Muscle layer of colon (tissue), 2 donors: ENCODE data around the gene UNC5CL.

Experiments
- H3K27ac ChIP-seq: one replicate; pipeline ENCODE4 v1.7.0; 2013; ENCODE audit warnings: low read depth, mild to moderate bottlenecking, low read length, moderate library complexity
- H3K27me3 ChIP-seq, 2 donors: one replicate each; pipeline ENCODE4 v1.7.0; 2013; ENCODE audit warnings: low read length in 2 of 2, mild to moderate bottlenecking in 2 of 2; ENCODE audit not compliant: insufficient read depth in 2 of 2, control insufficient read depth in 1 of 2
- H3K36me3 ChIP-seq: one replicate; pipeline ENCODE4 v1.7.0; 2013; ENCODE audit warnings: mild to moderate bottlenecking, low read length; ENCODE audit not compliant: insufficient read depth
- H3K4me1 ChIP-seq: one replicate; pipeline ENCODE4 v1.7.0; 2013; ENCODE audit warnings: mild to moderate bottlenecking, low read length; ENCODE audit not compliant: insufficient read depth
- H3K4me3 ChIP-seq, 2 donors: one replicate each; pipeline ENCODE4 v1.7.0; 2013; ENCODE audit warnings: low read length in 2 of 2, low read depth in 1 of 2, mild to moderate bottlenecking in 1 of 2, moderate library complexity in 1 of 2
- H3K9ac ChIP-seq: one replicate; pipeline ENCODE4 v1.7.0; 2013; ENCODE audit warnings: low read length
- H3K9me3 ChIP-seq: one replicate; pipeline ENCODE4 v1.7.0; 2013; ENCODE audit warnings: mild to moderate bottlenecking, low read length
- donor health status: abdominal sarcoma.
- donor health status: Adenocarcinoma of cecum.

UNC5CL gene

DNA sequence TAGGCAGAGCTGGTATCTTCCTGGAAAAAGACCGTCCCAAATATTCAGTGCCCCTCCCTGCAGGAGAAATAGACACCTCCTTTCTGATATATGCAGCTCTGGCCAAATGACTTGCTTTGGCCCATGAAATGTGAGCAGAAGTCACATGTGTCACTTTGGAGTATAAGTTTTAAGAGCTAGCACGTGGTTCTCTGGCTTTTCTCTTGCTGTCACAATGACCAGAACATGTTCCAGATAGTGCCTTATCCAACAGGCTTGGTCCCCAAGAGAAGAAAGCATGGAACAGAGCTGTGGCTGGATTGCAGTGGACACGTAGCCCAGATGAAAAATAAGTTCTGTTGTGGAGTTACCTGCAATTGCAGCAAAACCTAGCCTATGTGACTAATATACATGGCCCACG is 40.4 kb downstream of the UNC5CL start:
- Histone ChIP-seq H3K4me3 (no peak overlapping the region), H3K9me3 (no peaks in the 10 kb centered on the region), H3K9ac (no peak overlapping the region), H3K27ac (no peak overlapping the region), H3K4me1 (peaks cover 33% of the 10 kb centered on the region), H3K27me3 (no peaks in the 10 kb centered on the region), H3K36me3 (no peaks in the 10 kb centered on the region)

DNA sequence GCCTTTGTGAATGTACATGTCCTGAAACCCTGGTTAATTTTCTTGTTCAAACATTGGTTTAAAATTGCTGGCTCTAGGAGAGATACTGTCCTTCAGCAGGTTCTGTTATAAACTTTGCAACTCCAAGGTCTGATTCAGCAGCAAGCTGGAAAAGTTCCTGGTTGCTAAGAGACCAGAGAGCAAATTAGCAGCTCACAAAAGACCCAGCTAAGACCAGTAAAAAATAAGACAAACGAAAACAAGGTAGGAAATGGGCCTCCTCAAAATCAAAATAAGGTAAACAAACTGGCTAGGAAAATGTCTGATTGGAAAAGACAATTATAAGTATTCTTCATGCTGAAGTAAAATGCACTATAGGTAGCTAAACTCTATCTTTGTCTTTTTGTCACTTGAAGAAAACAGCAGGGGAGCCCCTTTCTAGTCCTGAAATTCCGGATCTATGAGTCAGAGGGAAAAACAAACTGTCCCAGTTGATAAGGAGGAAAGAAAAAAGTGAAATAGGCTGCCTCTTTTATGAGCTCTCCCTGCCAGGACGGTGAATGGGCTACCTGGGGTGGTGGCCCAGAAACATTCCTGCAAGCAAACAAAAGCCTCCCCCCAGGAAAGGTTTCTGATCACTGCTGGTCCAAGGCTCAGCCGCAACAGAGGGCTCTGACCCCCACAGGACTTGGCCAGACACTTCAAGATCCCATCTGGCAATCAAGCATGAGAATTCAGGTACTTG is 41.6 kb downstream of the UNC5CL start:
- H3K9ac ChIP-seq: no peak overlapping the region
- H3K9me3 ChIP-seq: no peaks in the 10 kb centered on the region
- H3K4me1 ChIP-seq: peaks cover 33% of the 10 kb centered on the region
- peak overlapping the region in 1 of 2 donors; percentile 0 for H3K4me3 ChIP-seq
- H3K27me3 ChIP-seq: no peaks in the 10 kb centered on the region
- no peaks in the 10 kb centered on the region for H3K36me3 ChIP-seq
- peak overlapping the region; percentile 54 for H3K27ac ChIP-seq

DNA sequence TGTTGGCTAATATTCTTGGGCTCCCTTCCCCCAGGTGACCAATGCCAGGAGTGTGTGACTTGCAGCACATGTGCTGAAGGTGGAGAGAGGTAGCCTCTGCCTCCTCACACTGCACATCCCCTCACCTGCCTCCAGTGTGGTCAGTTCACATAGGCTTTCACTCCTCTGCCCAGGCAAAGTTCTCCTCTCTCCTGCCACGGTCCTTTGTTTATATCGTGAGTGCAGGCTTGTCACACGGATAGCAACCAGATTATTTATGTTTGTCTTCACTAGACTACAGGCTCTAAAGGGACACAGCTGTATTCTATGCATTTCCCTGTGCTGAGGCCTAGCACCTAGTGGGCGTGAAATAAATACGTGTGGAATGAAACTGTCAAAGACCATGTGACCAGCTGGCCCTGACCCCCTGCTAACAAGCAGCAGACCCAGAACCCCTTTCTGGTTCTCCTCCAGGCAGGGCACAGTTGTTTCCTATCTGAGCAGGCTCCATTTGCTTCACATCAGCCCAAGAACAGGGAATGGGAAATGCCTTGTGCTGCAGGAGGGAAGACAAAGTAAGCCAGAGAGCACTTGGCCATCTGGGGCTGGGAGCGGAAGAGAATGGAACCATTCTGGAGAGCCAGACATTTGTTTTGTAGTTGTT is 42.3 kb downstream of the UNC5CL start:
- H3K4me3 ChIP-seq: peak overlapping the region in 1 of 2 donors; percentile 0
- no peaks in the 10 kb centered on the region for H3K36me3 ChIP-seq
- no peaks in the 10 kb centered on the region for H3K9me3 ChIP-seq
- peaks cover 33% of the 10 kb centered on the region for H3K4me1 ChIP-seq
- H3K27me3 ChIP-seq: no peaks in the 10 kb centered on the region
- H3K27ac ChIP-seq: peak overlapping the region; percentile 54
- H3K9ac ChIP-seq: no peak overlapping the region

- Histone ChIP-seq H3K36me3 (no peaks in the 10 kb centered on the region), H3K9me3 (no peaks in the 10 kb centered on the region), H3K9ac (no peak overlapping the region), H3K27ac (no peak overlapping the region), H3K4me3 (no peak overlapping the region), H3K4me1 (peaks cover 20% of the 10 kb centered on the region), H3K27me3 (no peaks in the 10 kb centered on the region)
Observed at GRCh38 chr6:40992746-40993145, 46.3 kb downstream of the UNC5CL start.

DNA sequence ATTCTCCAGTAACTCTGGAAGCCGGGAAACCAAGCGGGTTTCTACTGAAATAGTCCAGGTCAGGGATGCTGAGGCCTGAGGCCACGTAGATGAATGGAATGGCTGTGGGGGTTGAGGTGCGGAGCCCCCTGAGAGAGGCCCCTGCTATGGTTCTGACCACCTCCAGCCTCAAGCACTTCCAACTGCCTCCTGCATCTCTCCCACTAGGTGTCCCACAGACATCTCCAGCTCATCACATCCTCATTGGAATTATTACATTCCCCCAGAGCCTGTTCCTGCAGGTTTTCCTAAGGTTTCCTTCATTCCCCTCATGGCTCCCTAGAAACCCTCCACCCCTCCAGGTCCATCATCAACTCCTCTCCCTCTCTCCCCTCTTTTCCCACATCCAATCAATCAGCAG is 48.7 kb downstream of the UNC5CL start:
- Histone ChIP-seq H3K36me3 (no peaks in the 10 kb centered on the region), H3K27ac (no peak overlapping the region), H3K4me3 (no peak overlapping the region), H3K4me1 (no peaks in the 10 kb centered on the region), H3K9ac (no peak overlapping the region), H3K9me3 (no peaks in the 10 kb centered on the region), H3K27me3 (no peaks in the 10 kb centered on the region)

DNA sequence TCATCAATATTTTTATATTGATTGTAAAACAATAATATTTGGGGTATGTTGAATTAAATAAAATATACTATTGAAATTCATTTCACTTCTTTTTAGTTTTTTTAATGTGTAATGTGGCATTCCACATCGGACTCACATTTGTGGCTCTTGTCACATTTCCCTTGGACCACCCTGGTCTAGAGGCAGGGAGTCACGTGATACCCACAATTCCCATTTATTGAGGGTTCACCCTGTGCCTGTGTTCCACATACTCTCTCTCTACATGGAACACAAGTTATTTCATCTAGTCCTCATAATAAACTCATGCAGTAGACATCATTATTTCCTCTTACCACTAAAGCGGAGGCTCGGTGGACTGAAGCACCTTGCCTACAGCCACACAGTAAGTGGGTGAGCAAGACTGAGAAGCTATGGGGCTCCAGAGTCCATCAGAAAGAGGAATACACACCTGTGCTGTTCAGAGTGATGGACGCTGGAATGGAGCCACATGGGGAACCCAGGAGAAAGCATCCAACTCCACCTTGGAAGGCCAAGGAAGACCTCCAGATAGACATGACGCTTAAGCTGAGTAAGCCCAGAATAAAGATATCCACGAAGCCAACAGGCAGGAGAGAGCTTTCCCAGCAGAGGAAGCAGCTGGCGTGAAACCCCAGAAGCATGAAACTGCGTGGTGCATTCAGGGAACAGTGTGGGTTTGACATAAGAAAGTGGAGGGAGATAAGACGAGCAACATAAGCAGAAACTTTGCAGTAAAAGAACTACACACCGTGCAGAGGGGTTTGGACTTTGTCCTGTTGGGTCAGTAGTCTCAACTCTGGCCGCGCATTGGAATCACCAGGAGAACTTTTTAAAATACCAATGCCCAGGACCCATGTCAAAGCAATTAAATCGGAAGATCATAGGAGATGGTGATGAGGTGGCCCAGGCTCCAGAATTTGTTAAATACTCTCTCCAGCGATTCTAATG is 49.5 kb downstream of the UNC5CL start:
- Histone ChIP-seq H3K4me1 (no peaks in the 10 kb centered on the region), H3K27ac (no peak overlapping the region), H3K9me3 (no peaks in the 10 kb centered on the region), H3K27me3 (no peaks in the 10 kb centered on the region), H3K9ac (no peak overlapping the region), H3K36me3 (no peaks in the 10 kb centered on the region), H3K4me3 (no peak overlapping the region)

DNA sequence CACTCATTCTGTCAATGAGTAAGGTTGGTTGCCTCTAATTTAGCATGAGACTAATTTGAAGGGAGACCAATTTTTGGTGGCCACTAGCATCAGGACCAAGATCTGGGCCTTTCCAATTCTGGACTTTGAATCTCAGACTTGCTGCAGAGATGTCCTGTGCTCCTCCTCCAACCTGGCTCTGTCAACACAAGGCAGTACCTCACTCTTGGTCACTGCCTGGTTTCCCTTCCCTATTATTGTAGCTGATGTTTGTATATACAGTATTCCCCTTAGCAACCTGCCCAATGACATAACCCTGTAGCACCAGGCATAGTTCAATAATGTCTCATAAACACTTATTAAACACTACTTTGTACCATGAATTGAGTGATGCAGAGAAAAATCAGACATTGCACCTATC is 50.4 kb downstream of the UNC5CL start:
- H3K27ac ChIP-seq: no peak overlapping the region
- H3K4me1 ChIP-seq: no peaks in the 10 kb centered on the region
- H3K36me3 ChIP-seq: no peaks in the 10 kb centered on the region
- no peaks in the 10 kb centered on the region for H3K9me3 ChIP-seq
- H3K4me3 ChIP-seq: no peak overlapping the region
- no peaks in the 10 kb centered on the region for H3K27me3 ChIP-seq
- H3K9ac ChIP-seq: no peak overlapping the region

GRCh38 chr6:40986921-40987819 is 51.9 kb downstream of the UNC5CL start:
- no peaks in the 10 kb centered on the region for H3K27me3 ChIP-seq
- no peaks in the 10 kb centered on the region for H3K36me3 ChIP-seq
- H3K4me1 ChIP-seq: no peaks in the 10 kb centered on the region
- H3K9ac ChIP-seq: no peak overlapping the region
- no peaks in the 10 kb centered on the region for H3K9me3 ChIP-seq
- no peak overlapping the region for H3K4me3 ChIP-seq
- H3K27ac ChIP-seq: no peak overlapping the region

- H3K9me3 ChIP-seq: no peaks in the 10 kb centered on the region
- no peaks in the 10 kb centered on the region for H3K4me1 ChIP-seq
- no peaks in the 10 kb centered on the region for H3K27me3 ChIP-seq
- no peak overlapping the region for H3K4me3 ChIP-seq
- no peak overlapping the region for H3K9ac ChIP-seq
- H3K27ac ChIP-seq: no peak overlapping the region
- no peaks in the 10 kb centered on the region for H3K36me3 ChIP-seq
Observed at GRCh38 chr6:40986364-40986763, 52.7 kb downstream of the UNC5CL start.

DNA sequence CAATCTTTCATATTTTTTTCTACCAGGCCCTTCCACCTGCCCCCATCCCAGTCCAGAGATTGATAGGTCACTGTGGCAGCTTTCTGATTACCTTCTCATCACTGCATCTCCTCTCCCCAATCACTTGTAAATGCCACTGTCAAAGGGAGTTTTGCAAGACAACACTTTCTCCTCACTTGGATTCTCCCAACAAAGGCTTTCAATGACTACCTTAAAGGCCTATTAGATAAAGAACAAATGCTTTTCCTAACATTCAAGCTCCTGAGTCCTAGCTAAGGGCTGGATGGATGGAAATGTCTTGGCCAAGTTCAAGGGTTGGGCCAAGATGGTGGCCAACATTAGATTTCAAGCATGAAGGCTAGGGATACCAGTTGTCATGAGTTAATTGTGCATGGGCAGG is 55.3 kb downstream of the UNC5CL start:
- Histone ChIP-seq H3K9me3 (no peaks in the 10 kb centered on the region), H3K27ac (no peak overlapping the region), H3K27me3 (no peaks in the 10 kb centered on the region), H3K9ac (no peak overlapping the region), H3K4me3 (no peak overlapping the region), H3K4me1 (no peaks in the 10 kb centered on the region), H3K36me3 (no peaks in the 10 kb centered on the region)
